ENCODE measurements around the gene HMG20A. TPM values are rescaled to one million over a fixed set of nuclear protein-coding genes. Genes with fewer than 3 reads are reported as not detected.

Gene HMG20A
- total RNA-seq, 1 experiment from 2014 or later, result 62.2 TPM

GRCh38 chr15:77475001-77475400, 54.3 kb downstream of the HMG20A start:
- ChIA-PET POLR2A (interaction anchor here (0.7 kb wide), 1 partner anchor 12 kb away, joined by 3 read pairs; no protein-coding TSS in a partner anchor), CTCF (interaction anchor here (1.3 to 2.0 kb wide), 5 partner anchors 22 to 502 kb away, joined by 3 to 12 read pairs (median 6); no protein-coding TSS in a partner anchor)
- peak overlapping the region; percentile 78 for H3K27ac Mint-ChIP-seq
- no peak overlapping the region for H3K4me3 Mint-ChIP-seq
- H3K4me1 Mint-ChIP-seq, result peaks cover 41% of the 10 kb centered on the region
- no peaks in the 10 kb centered on the region for H3K27me3 Mint-ChIP-seq (ENCODE audit: low read depth)
- H3K9me3 Mint-ChIP-seq, result no peaks in the 10 kb centered on the region
- no peak for DNase-seq (ENCODE audit: low spot score)
- no peak for TF ChIP-seq ZNF532 (CRISPR knock-in tag; IDR thresholded peaks at IDR 0.05; ENCODE audit: borderline replicate concordance)
- no peak for TF ChIP-seq ZBTB43 (CRISPR knock-in tag; IDR thresholded peaks at IDR 0.05)
- no peak for TF ChIP-seq FOXK1 (CRISPR knock-in tag; IDR thresholded peaks at IDR 0.05)
- TF ChIP-seq CDX4 (CRISPR knock-in tag; IDR thresholded peaks at IDR 0.05; ENCODE audit: borderline replicate concordance), result no peak
- no peak for TF ChIP-seq FOXJ3 (CRISPR knock-in tag; IDR thresholded peaks at IDR 0.05; ENCODE audit: borderline replicate concordance)
- TF ChIP-seq TP53 (CRISPR knock-in tag; IDR thresholded peaks at IDR 0.05), result no peak
- TF ChIP-seq STAT6 (CRISPR knock-in tag; conservative IDR thresholded peaks at IDR 0.05; ENCODE audit: low read depth), result no peak
- TF ChIP-seq SOX15 (CRISPR knock-in tag; IDR thresholded peaks at IDR 0.05), result no peak
- TF ChIP-seq USF2 (CRISPR knock-in tag; IDR thresholded peaks at IDR 0.05), result no peak
- no peak for TF ChIP-seq E2F4 (CRISPR knock-in tag; IDR thresholded peaks at IDR 0.05; ENCODE audit: borderline replicate concordance, low read depth)
- TF ChIP-seq NFYB (CRISPR knock-in tag; conservative IDR thresholded peaks at IDR 0.05; ENCODE audit: low read depth), result no peak
- no peak for TF ChIP-seq SMAD3 (CRISPR knock-in tag; IDR thresholded peaks at IDR 0.05; ENCODE audit: borderline replicate concordance)
- TF ChIP-seq SP1 (CRISPR knock-in tag; conservative IDR thresholded peaks at IDR 0.05), result no peak
- no peak for TF ChIP-seq ZNF232 (CRISPR knock-in tag; IDR thresholded peaks at IDR 0.05)
- no peak for TF ChIP-seq E2F5 (CRISPR knock-in tag; IDR thresholded peaks at IDR 0.05)
- no peak for TF ChIP-seq CREB1 (CRISPR knock-in tag; IDR thresholded peaks at IDR 0.05)
- no peak for TF ChIP-seq IRF2 (CRISPR knock-in tag; IDR thresholded peaks at IDR 0.05; ENCODE audit: borderline replicate concordance, low read depth)
- TF ChIP-seq MAX (CRISPR knock-in tag; IDR thresholded peaks at IDR 0.05), result no peak
- no peak for TF ChIP-seq NR2C2 (CRISPR knock-in tag; IDR thresholded peaks at IDR 0.05)
- no peak for TF ChIP-seq ETV6 (CRISPR knock-in tag; IDR thresholded peaks at IDR 0.05)
- H3K36me3 Mint-ChIP-seq, result peaks cover 51% of the 10 kb centered on the region
- ATAC-seq, result no peak

Measured in WTC11 (cell line).